Measurements from ENCODE around the gene GGA1.

The GGA1 gene

GRCh38 chr22:37674248-37674647 lies 65.6 kb downstream of the GGA1 start:
- no peak for DNase-seq (ENCODE audit: low read depth, low spot score)
- CTCF ChIA-PET = interaction anchor here (0.6 to 26.0 kb wide), 6 partner anchors 8 to 36 kb away, joined by 3 to 430 read pairs (median 26); partner anchors contain the start of gene SH3BP1
- no peak overlapping the region for H3K4me3 ChIP-seq (ENCODE audit: low read depth, low read length)
- POLR2A ChIA-PET = interaction anchor here (1.5 to 3.5 kb wide), 2 partner anchors 10 to 13 kb away, joined by 7 to 50 read pairs; no protein-coding TSS in a partner anchor
- TF ChIP-seq CTCF (IDR thresholded peaks at IDR 0.05; ENCODE audit: insufficient read depth, low read length, missing control alignments) = no peak

- ChIA-PET POLR2A (interaction anchor here (0.6 to 3.5 kb wide), 26 partner anchors 11 to 1895 kb away, joined by 3 to 52 read pairs (median 6); partner anchors contain the start of genes GGA1, NOL12, PDXP and TRIOBP), CTCF (interaction anchor here (0.8 to 16.5 kb wide), 9 partner anchors 7 to 117 kb away, joined by 3 to 333 read pairs (median 4); partner anchors contain the start of genes GGA1, PDXP and SH3BP1)
- no peak for TF ChIP-seq CTCF (IDR thresholded peaks at IDR 0.05; ENCODE audit: insufficient read depth, low read length, missing control alignments)
- peak within 1 kb of the TSS; percentile 97 for H3K4me3 ChIP-seq (ENCODE audit: low read depth, low read length)
- DNase-seq (ENCODE audit: low read depth, low spot score) = peak; percentile 85
Observed at GRCh38 chr22:37674951-37675929, 66.6 kb downstream of the GGA1 start, which contains the start of gene LGALS1. Gene LGALS1 (plus strand): TSS chr22:37675636. CDS start chr22:37675703, 67 bp downstream.

GRCh38 chr22:37675930-37676735 lies 67.5 kb downstream of the GGA1 start:
- ChIA-PET CTCF (interaction anchor here (0.8 to 16.5 kb wide), 8 partner anchors 8 to 69 kb away, joined by 3 to 333 read pairs (median 6); partner anchors contain the start of genes GGA1, SH3BP1 and TRIOBP), POLR2A (interaction anchor here (0.7 to 3.5 kb wide), 18 partner anchors 10 to 1896 kb away, joined by 3 to 52 read pairs (median 6); partner anchors contain the start of genes GGA1, NOL12, PDXP and TRIOBP)
- no peak for DNase-seq (ENCODE audit: low read depth, low spot score)
- TF ChIP-seq CTCF (IDR thresholded peaks at IDR 0.05; ENCODE audit: insufficient read depth, low read length, missing control alignments) = no peak
- peak overlapping the region; percentile 97 for H3K4me3 ChIP-seq (ENCODE audit: low read depth, low read length)

- no peak for TF ChIP-seq CTCF (IDR thresholded peaks at IDR 0.05; ENCODE audit: insufficient read depth, low read length, missing control alignments)
- peak; percentile 87 for DNase-seq (ENCODE audit: low read depth, low spot score)
- ChIA-PET CTCF (interaction anchor here (0.8 to 16.5 kb wide), 6 partner anchors 9 to 39 kb away, joined by 3 to 333 read pairs (median 12); partner anchors contain the start of genes SH3BP1 and TRIOBP), POLR2A (interaction anchor here (0.6 to 3.5 kb wide), 12 partner anchors 9 to 128 kb away, joined by 3 to 52 read pairs (median 11); partner anchors contain the start of genes GGA1, NOL12 and PDXP)
- H3K4me3 ChIP-seq (ENCODE audit: low read depth, low read length) = peak overlapping the region; percentile 97
Observed at GRCh38 chr22:37676736-37677492, 68.3 kb downstream of the GGA1 start.

GRCh38 chr22:37677493-37677974 lies 68.9 kb downstream of the GGA1 start:
- ChIA-PET POLR2A (interaction anchor here (0.6 to 3.5 kb wide), 7 partner anchors 14 to 69 kb away, joined by 3 to 52 read pairs (median 18); partner anchors contain the start of genes GGA1 and PDXP), CTCF (interaction anchor here (1.0 to 16.5 kb wide), 2 partner anchors 16 to 39 kb away, joined by 3 to 333 read pairs; partner anchors contain the start of gene SH3BP1)
- peak overlapping the region; percentile 97 for H3K4me3 ChIP-seq (ENCODE audit: low read depth, low read length)
- no peak for TF ChIP-seq CTCF (IDR thresholded peaks at IDR 0.05; ENCODE audit: insufficient read depth, low read length, missing control alignments)
- no peak for DNase-seq (ENCODE audit: low read depth, low spot score)

All from AG04449 (cell line).